WTC11 (cell line): ENCODE data around the gene SLC13A2. TPM values are rescaled to one million over a fixed set of nuclear protein-coding genes. Genes with fewer than 3 reads are reported as not detected.

Experiments used
- ATAC-seq: fragments of 200-7000 bp; cut with Tn5 transposase; 2 replicates; pipeline ENCODE4 v1.10.0; 2021; ENCODE audit warnings: mild to moderate bottlenecking, moderate library complexity
- CTCF ChIA-PET: fragments of 300-600 bp; sonication (Branson Sonifier 250); formaldehyde crosslinking; loops from one replicate; lab custom pipeline; 2021; ENCODE audit warnings: antibody characterized with exemption; lab: Charles Lee
- POLR2A ChIA-PET: fragments of 350-600 bp; sonication (Branson Sonifier 250); formaldehyde crosslinking; loops from one replicate; lab custom pipeline; 2021; ENCODE audit warnings: antibody characterized with exemption; lab: Charles Lee
- DNase-seq: peaks from one replicate; pipeline ENCODE4 v3.0.0; 2021; ENCODE audit warnings: low spot score
- H3K27ac Mint-ChIP-seq: 2 replicates; pipeline ENCODE4 v1.8.0; 2021; ENCODE audit warnings: mixed read lengths
- H3K27me3 Mint-ChIP-seq: 2 replicates; pipeline ENCODE4 v1.8.0; 2021; ENCODE audit warnings: low read depth, mild to moderate bottlenecking, moderate library complexity, mixed read lengths
- H3K36me3 Mint-ChIP-seq: 2 replicates; pipeline ENCODE4 v1.8.0; 2021; ENCODE audit warnings: mixed read lengths
- H3K4me1 Mint-ChIP-seq: 2 replicates; pipeline ENCODE4 v1.8.0; 2022; ENCODE audit warnings: mixed read lengths
- H3K4me3 Mint-ChIP-seq: 2 replicates; pipeline ENCODE4 v1.8.0; 2021; ENCODE audit warnings: mild to moderate bottlenecking, moderate library complexity, mixed read lengths
- H3K9me3 Mint-ChIP-seq: 2 replicates; pipeline ENCODE4 v1.8.0; 2021; ENCODE audit warnings: mixed read lengths
- ATF1 ChIP-seq: sonication (generic); formaldehyde crosslinking; IDR thresholded peaks from 2 replicates; pipeline ENCODE4 v1.8.1; 2023; ENCODE audit warnings: mild to moderate bottlenecking, moderate library complexity, missing genetic modification reagents
- CREM ChIP-seq: sonication (generic); formaldehyde crosslinking; IDR thresholded peaks from 2 replicates; pipeline ENCODE4 v1.8.1; 2022; ENCODE audit warnings: mild to moderate bottlenecking, missing genetic modification reagents, moderate library complexity
- ERG ChIP-seq: fragments of 250-450 bp; sonication (Bioruptor Pico); IDR thresholded peaks from 2 replicates; pipeline ENCODE4 v1.8.0; 2021; ENCODE audit warnings: mild to moderate bottlenecking
- FOXP1 ChIP-seq: sonication (generic); formaldehyde crosslinking; IDR thresholded peaks from 2 replicates; pipeline ENCODE4 v1.8.0; 2022; ENCODE audit warnings: missing genetic modification reagents, mild to moderate bottlenecking, moderate library complexity, borderline replicate concordance
- MXD4 ChIP-seq: fragments of 250-450 bp; sonication (Bioruptor Pico); IDR thresholded peaks from 2 replicates; pipeline ENCODE4 v1.8.0; 2021; ENCODE audit warnings: mild to moderate bottlenecking, moderate library complexity, borderline replicate concordance
- NFYB ChIP-seq: sonication (generic); formaldehyde crosslinking; conservative IDR thresholded peaks from 2 replicates; pipeline ENCODE4 v1.8.0; 2022; ENCODE audit warnings: low read depth, missing genetic modification reagents
- NR2C2 ChIP-seq: sonication (generic); formaldehyde crosslinking; IDR thresholded peaks from 2 replicates; pipeline ENCODE4 v1.8.0; 2022; ENCODE audit warnings: mild to moderate bottlenecking, missing genetic modification reagents
- PRRX2 ChIP-seq: fragments of 250-450 bp; sonication (Bioruptor Pico); IDR thresholded peaks from 2 replicates; pipeline ENCODE4 v1.8.0; 2021; ENCODE audit warnings: mild to moderate bottlenecking
- SP1 ChIP-seq: sonication (generic); formaldehyde crosslinking; conservative IDR thresholded peaks from 2 replicates; pipeline ENCODE4 v1.8.1; 2022; ENCODE audit warnings: missing genetic modification reagents
- ZNF263 ChIP-seq: sonication (generic); formaldehyde crosslinking; IDR thresholded peaks from 2 replicates; pipeline ENCODE4 v1.8.1; 2022; ENCODE audit warnings: low read depth, mild to moderate bottlenecking, moderate library complexity, missing genetic modification reagents
- ZNF416 ChIP-seq: fragments of 250-450 bp; sonication (Bioruptor Pico); IDR thresholded peaks from 2 replicates; pipeline ENCODE4 v1.9.0; 2021; ENCODE audit warnings: mild to moderate bottlenecking, inconsistent platforms
- ZNF671 ChIP-seq: fragments of 250-450 bp; sonication (Bioruptor Pico); IDR thresholded peaks from 2 replicates; pipeline ENCODE4 v1.8.0; 2021; ENCODE audit warnings: mild to moderate bottlenecking
- total RNA-seq: library from RNA; stranded (reverse); gene quantifications from 3 replicates; pipeline ENCODE4 v1.2.3, GENCODE V29; 2021
- TF ChIP-seq, protein P1 (sequence below): fragments of 250-450 bp; sonication (Bioruptor Pico); IDR thresholded peaks from 2 replicates; pipeline ENCODE4 v1.9.0; 2021; ENCODE audit warnings: mild to moderate bottlenecking
- TF ChIP-seq, protein P2 (sequence below): sonication (generic); formaldehyde crosslinking; IDR thresholded peaks from 2 replicates; pipeline ENCODE4 v1.8.0; 2022; ENCODE audit warnings: mild to moderate bottlenecking, missing genetic modification reagents
- TF ChIP-seq, protein P3 (sequence below): sonication (generic); formaldehyde crosslinking; IDR thresholded peaks from 2 replicates; pipeline ENCODE4 v1.8.0; 2023; ENCODE audit warnings: missing genetic modification reagents, mild to moderate bottlenecking, borderline replicate concordance
- TF ChIP-seq, protein P4 (sequence below): fragments of 200-600 bp; IDR thresholded peaks from 2 replicates; pipeline ENCODE4 v1.8.0; 2022; ENCODE audit warnings: antibody characterized with exemption

SLC13A2 gene
- total RNA-seq, 1 experiment from 2014 or later, result not detected

DNA sequence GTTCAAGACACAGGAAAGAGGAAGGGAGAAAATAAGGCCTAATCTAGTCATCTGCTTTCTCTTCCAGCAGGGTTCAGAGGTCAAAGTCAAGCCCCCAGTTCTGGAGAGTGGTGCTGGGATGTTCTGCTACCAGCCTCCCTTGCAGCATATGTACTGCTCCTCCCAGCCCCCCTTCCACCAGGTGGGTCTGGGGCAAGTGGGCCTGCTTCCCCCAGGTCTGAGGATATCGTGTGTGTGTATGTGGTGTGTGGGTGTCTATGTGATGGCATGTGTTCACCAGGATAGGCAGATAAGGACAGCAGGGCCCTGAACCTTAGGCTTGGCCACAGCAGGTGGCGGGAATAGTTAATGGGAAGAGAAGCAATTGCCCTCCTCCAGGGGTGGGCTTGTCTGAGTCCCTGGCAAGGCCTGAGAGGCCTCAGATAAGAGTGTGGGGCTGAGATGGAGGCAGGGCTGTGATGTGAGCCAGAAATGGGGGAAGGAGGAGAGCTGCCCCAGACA is 53.8 kb downstream of the SLC13A2 start:
- CTCF ChIA-PET, result no interaction called here
- H3K27me3 Mint-ChIP-seq, result no peaks in the 10 kb centered on the region

DNA sequence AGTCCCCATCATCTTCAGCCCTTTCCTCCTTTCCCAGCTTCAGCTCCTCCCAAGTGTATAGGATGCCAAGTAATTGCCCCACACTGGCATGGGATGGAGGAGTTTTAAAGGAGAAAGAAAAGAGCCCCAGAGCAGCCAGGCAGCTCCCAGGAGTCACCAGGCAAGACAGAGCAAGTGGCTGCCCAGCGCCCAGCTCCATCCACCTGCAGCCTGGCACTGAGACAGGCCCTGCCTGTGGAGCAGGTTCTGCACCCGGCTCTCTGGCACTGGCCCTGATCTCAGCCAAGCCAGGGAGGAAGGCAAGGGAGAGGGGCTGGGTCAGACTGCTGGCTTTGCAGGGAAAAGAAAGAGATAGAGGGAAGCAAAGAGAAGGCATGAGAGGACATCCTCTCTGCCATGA is 54.4 kb downstream of the SLC13A2 start:
- DNase-seq, result no peak
- CTCF ChIA-PET, result no interaction called here
- H3K4me1 Mint-ChIP-seq, result no peaks in the 10 kb centered on the region

More for the DNA sequence above, 53.8 kb downstream of the SLC13A2 start:
- Mint-ChIP-seq H3K9me3 (no peaks in the 10 kb centered on the region), H3K4me3 (no peak overlapping the region), H3K27ac (no peak overlapping the region)
- ATAC-seq (no peak), DNase-seq (no peak)
- POLR2A ChIA-PET, result no interaction called here
- TF ChIP-seq NR2C2 (no peak), ZNF416 (CRISPR knock-in tag) (no peak)
- TF ChIP-seq, all 79 proteins: peak for 0
- no peaks in the 10 kb centered on the region for H3K36me3 Mint-ChIP-seq
- H3K4me1 Mint-ChIP-seq, result no peaks in the 10 kb centered on the region

More for the DNA sequence above, 54.4 kb downstream of the SLC13A2 start:
- POLR2A ChIA-PET, result no interaction called here
- no peaks in the 10 kb centered on the region for H3K36me3 Mint-ChIP-seq
- no peak overlapping the region for H3K4me3 Mint-ChIP-seq
- no peak for ATAC-seq
- no peak overlapping the region for H3K27ac Mint-ChIP-seq
- H3K27me3 Mint-ChIP-seq, result no peaks in the 10 kb centered on the region
- no peak for TF ChIP-seq ZNF671
- TF ChIP-seq ERG (CRISPR knock-in tag), result no peak
- TF ChIP-seq SP1 (CRISPR knock-in tag), result no peak
- TF ChIP-seq, protein P1, sequence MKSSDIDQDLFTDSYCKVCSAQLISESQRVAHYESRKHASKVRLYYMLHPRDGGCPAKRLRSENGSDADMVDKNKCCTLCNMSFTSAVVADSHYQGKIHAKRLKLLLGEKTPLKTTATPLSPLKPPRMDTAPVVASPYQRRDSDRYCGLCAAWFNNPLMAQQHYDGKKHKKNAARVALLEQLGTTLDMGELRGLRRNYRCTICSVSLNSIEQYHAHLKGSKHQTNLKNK, result no peak
- no peak for TF ChIP-seq ATF1 (CRISPR knock-in tag)
- no peak for TF ChIP-seq NFYB (CRISPR knock-in tag)
- TF ChIP-seq CREM (CRISPR knock-in tag), result no peak
- TF ChIP-seq ZNF263 (CRISPR knock-in tag), result no peak
- TF ChIP-seq PRRX2 (CRISPR knock-in tag), result no peak
- TF ChIP-seq, protein P2, sequence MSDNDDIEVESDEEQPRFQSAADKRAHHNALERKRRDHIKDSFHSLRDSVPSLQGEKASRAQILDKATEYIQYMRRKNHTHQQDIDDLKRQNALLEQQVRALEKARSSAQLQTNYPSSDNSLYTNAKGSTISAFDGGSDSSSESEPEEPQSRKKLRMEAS (CRISPR knock-in tag), result no peak
- no peak for TF ChIP-seq MXD4 (CRISPR knock-in tag)
- no peak for TF ChIP-seq FOXP1 (CRISPR knock-in tag)
- TF ChIP-seq, protein P3, sequence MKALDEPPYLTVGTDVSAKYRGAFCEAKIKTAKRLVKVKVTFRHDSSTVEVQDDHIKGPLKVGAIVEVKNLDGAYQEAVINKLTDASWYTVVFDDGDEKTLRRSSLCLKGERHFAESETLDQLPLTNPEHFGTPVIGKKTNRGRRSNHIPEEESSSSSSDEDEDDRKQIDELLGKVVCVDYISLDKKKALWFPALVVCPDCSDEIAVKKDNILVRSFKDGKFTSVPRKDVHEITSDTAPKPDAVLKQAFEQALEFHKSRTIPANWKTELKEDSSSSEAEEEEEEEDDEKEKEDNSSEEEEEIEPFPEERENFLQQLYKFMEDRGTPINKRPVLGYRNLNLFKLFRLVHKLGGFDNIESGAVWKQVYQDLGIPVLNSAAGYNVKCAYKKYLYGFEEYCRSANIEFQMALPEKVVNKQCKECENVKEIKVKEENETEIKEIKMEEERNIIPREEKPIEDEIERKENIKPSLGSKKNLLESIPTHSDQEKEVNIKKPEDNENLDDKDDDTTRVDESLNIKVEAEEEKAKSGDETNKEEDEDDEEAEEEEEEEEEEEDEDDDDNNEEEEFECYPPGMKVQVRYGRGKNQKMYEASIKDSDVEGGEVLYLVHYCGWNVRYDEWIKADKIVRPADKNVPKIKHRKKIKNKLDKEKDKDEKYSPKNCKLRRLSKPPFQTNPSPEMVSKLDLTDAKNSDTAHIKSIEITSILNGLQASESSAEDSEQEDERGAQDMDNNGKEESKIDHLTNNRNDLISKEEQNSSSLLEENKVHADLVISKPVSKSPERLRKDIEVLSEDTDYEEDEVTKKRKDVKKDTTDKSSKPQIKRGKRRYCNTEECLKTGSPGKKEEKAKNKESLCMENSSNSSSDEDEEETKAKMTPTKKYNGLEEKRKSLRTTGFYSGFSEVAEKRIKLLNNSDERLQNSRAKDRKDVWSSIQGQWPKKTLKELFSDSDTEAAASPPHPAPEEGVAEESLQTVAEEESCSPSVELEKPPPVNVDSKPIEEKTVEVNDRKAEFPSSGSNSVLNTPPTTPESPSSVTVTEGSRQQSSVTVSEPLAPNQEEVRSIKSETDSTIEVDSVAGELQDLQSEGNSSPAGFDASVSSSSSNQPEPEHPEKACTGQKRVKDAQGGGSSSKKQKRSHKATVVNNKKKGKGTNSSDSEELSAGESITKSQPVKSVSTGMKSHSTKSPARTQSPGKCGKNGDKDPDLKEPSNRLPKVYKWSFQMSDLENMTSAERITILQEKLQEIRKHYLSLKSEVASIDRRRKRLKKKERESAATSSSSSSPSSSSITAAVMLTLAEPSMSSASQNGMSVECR (CRISPR knock-in tag), result no peak
- TF ChIP-seq, protein P4, sequence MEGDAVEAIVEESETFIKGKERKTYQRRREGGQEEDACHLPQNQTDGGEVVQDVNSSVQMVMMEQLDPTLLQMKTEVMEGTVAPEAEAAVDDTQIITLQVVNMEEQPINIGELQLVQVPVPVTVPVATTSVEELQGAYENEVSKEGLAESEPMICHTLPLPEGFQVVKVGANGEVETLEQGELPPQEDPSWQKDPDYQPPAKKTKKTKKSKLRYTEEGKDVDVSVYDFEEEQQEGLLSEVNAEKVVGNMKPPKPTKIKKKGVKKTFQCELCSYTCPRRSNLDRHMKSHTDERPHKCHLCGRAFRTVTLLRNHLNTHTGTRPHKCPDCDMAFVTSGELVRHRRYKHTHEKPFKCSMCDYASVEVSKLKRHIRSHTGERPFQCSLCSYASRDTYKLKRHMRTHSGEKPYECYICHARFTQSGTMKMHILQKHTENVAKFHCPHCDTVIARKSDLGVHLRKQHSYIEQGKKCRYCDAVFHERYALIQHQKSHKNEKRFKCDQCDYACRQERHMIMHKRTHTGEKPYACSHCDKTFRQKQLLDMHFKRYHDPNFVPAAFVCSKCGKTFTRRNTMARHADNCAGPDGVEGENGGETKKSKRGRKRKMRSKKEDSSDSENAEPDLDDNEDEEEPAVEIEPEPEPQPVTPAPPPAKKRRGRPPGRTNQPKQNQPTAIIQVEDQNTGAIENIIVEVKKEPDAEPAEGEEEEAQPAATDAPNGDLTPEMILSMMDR, result no peak
- H3K9me3 Mint-ChIP-seq, result no peaks in the 10 kb centered on the region
